Activated CD8-positive, alpha-beta memory T cell treated with anti-CD3 and anti-CD28 coated beads for 36 hours (primary cell): Measurements from ENCODE around the gene FAM53B. TPM values are rescaled to one million over a fixed set of nuclear protein-coding genes. Genes with fewer than 3 reads are reported as not detected.

Source experiments
- CTCF ChIA-PET: fragments of 350-600 bp; sonication (Branson Sonifier 250); formaldehyde crosslinking; loops from one replicate; lab custom pipeline; 2021; ENCODE audit warnings: antibody characterized with exemption; lab: Charles Lee
- POLR2A ChIA-PET: fragments of 350-600 bp; sonication (Branson Sonifier 250); formaldehyde crosslinking; loops from one replicate; lab custom pipeline; 2021; ENCODE audit warnings: antibody characterized with exemption; lab: Charles Lee
- total RNA-seq, 2 experiments: library from RNA; stranded (reverse); gene quantifications; one replicate each; pipeline ENCODE4 v1.2.3, GENCODE V29; 2021

The FAM53B gene
- total RNA-seq, 2 experiments from 2014 or later: 20.6 to 21.5 TPM

DNA sequence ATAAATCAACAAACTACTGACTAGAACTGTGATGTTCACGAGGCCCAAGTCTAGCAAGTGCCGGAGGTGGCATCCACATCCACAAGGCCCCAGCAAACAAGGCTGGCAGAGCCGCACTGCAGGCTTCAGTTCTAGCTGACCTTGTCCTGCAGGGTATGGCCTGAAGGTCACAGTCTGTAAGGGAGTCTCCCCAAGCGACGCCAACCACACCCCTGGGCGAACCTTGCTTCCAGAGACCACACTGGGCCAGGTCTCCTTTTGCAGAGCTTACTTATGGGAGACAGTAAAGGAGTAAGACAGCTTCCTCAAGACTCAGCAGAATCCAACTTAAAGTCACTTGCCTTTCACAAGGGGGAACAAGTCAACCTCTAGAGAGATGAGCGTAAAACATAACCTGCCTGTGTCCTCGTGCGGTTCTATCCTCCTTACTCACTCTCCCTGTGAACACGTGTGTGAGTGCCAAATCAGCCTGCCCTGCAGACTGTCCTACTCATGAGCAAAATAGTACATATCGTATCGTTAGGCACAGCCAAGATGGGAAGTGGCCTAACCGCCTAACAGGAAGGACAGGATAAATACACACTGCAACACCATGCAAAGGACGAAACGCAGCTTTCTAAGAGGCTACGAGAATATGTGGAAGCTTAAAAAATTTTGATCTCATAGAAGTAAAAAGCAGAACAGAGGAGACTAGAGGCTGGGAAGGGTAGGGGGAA, 22.7 kb downstream of the FAM53B start:
- ChIA-PET CTCF (interaction anchor here (0.7 to 11.0 kb wide), 7 partner anchors 13 to 73 kb away, joined by 3 to 146 read pairs (median 8); no protein-coding TSS in a partner anchor), POLR2A (no interaction called here)

DNA sequence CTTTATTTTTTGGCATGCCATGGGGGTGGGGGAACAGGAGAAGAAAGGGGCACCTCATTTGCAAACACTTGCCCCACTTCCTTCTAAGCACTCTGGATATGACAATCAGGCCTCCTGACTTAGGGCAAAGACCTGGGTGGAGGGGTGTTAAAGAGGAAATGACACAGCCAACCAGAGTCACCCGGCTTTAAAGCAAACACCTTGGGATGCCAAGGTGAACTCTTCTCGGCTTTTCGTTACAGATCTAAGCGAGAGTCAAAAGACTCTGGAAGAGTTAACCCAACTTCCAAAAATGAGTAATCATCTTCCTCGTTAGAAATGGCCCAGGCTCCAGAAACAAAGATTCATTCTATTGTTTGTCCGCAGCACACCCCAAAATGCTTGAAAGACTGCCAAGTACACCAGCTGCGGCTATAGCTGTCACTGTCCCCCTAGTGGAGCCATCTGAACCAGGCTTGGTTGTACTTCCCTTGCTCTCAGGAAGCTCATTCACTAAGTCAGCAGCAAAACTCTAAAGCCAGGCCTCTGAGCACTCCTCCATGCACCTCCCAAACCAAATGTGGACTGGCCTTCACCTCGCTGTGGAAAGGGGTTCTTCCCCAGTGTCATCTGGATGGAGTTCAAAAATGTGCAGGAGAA, 24.8 kb downstream of the FAM53B start:
- ChIA-PET CTCF (interaction anchor here (0.6 to 11.0 kb wide), 18 partner anchors 9 to 86 kb away, joined by 3 to 146 read pairs (median 5); no protein-coding TSS in a partner anchor), POLR2A (interaction anchor here (0.6 to 4.9 kb wide), 10 partner anchors 10 to 218 kb away, joined by 3 to 71 read pairs (median 22); no protein-coding TSS in a partner anchor)

- ChIA-PET POLR2A (interaction anchor here (0.5 to 4.9 kb wide), 14 partner anchors 11 to 243 kb away, joined by 3 to 71 read pairs (median 16); no protein-coding TSS in a partner anchor), CTCF (interaction anchor here (0.6 to 11.0 kb wide), 22 partner anchors 8 to 105 kb away, joined by 3 to 146 read pairs (median 4); no protein-coding TSS in a partner anchor)
Measured at GRCh38 chr10:124717911-124718741, 26.1 kb downstream of the FAM53B start.

GRCh38 chr10:124717041-124717757, 27.0 kb downstream of the FAM53B start:
- POLR2A ChIA-PET: interaction anchor here (0.9 to 4.9 kb wide), 10 partner anchors 12 to 68 kb away, joined by 3 to 71 read pairs (median 22); no protein-coding TSS in a partner anchor
- CTCF ChIA-PET: interaction anchor here (1.0 to 11.0 kb wide), 15 partner anchors 11 to 104 kb away, joined by 3 to 146 read pairs (median 6); no protein-coding TSS in a partner anchor

DNA sequence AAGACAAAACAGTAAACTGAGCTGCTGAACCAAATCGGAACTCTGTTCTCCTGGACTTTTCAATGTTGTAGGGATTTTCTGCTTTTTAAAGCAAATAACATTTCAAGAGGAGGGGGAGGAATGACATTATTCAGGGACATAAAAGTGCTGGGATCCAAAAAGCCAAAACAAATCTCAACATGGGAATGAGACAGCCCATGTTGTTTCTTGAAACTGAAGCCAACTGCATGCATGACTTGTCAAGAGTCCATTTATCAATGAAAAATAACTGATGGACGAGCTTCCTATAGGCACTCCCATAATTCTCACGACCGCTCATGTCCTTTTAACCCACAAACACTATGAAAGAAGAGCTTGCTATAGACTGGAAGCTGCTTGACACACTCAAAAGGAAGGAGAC, 27.8 kb downstream of the FAM53B start:
- POLR2A ChIA-PET: interaction anchor here (0.7 to 4.9 kb wide), 6 partner anchors 15 to 27 kb away, joined by 3 to 71 read pairs (median 6); no protein-coding TSS in a partner anchor
- CTCF ChIA-PET: interaction anchor here (0.6 to 11.0 kb wide), 8 partner anchors 12 to 810 kb away, joined by 3 to 146 read pairs (median 22); no protein-coding TSS in a partner anchor

- POLR2A ChIA-PET: interaction anchor here (0.8 to 4.9 kb wide), 3 partner anchors 19 to 26 kb away, joined by 4 to 71 read pairs (median 8); no protein-coding TSS in a partner anchor
- CTCF ChIA-PET: interaction anchor here (1.6 to 11.0 kb wide), 4 partner anchors 13 to 25 kb away, joined by 5 to 146 read pairs (median 42); no protein-coding TSS in a partner anchor
Measured at GRCh38 chr10:124715439-124715838, 28.7 kb downstream of the FAM53B start.

- ChIA-PET POLR2A (interaction anchor here (0.9 kb wide), 1 partner anchor 10 kb away, joined by 6 read pairs; no protein-coding TSS in a partner anchor), CTCF (interaction anchor here (1.3 to 11.0 kb wide), 3 partner anchors 11 to 21 kb away, joined by 3 to 146 read pairs (median 4); no protein-coding TSS in a partner anchor)
Measured at GRCh38 chr10:124713679-124714255, 30.4 kb downstream of the FAM53B start.

DNA sequence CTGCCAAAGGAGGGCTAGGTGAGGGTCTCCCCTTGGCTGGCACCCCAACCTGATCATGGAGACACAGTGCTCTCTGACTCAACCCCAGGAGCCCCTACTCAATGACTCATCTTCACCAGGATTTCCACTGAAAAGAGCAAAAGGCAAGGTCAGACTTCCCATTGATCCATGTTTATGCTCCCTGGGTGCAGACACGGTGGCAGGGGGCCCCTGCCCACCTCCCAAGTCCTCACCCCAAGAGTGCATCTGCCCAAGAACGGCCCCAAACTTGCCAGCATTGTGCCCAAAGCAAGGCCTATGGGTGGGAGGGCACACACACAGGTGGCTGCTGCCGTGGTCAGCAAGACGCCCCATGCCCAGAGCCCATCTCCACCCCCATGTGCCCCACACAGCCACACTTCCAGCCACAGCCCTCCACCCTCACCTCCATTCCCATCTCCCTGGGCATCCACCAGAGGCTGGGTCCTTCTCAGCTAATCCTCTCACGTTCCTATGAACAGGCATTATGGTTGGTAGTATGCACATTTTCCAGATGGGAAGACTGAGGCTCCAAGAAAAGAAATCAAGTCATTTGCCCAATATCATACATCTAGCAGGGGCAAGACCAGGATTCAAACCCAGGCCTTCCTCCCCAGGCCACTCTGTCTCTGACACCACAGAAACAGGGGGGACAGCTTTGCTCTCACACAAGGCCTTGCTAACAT, 31.3 kb downstream of the FAM53B start:
- CTCF ChIA-PET: interaction anchor here (1.3 to 11.0 kb wide), 3 partner anchors 10 to 22 kb away, joined by 3 to 146 read pairs (median 4); no protein-coding TSS in a partner anchor
- POLR2A ChIA-PET: interaction anchor here (0.9 kb wide), 1 partner anchor 11 kb away, joined by 6 read pairs; no protein-coding TSS in a partner anchor

DNA sequence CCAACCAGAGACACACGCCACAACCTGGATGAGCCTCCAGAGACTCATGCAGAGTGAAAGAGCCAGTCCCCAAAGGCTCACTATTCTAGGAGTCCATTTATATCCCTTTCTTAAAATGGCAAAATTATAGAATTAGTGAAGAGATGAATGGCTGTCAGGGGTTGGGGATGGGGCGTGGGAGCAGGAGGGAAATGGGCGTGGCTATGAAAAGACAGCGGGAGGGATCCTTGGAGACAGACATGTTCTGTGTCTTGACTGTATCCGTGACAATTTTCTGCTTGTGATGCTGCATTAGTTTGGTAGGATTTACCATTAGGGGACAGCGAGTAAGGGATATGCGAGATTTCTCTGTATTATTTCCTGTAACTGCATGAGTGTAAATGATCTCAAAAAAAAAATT, 33.0 kb downstream of the FAM53B start:
- ChIA-PET POLR2A (no interaction called here), CTCF (interaction anchor here (11.0 kb wide), 1 partner anchor 8 kb away, joined by 146 read pairs; no protein-coding TSS in a partner anchor)

DNA sequence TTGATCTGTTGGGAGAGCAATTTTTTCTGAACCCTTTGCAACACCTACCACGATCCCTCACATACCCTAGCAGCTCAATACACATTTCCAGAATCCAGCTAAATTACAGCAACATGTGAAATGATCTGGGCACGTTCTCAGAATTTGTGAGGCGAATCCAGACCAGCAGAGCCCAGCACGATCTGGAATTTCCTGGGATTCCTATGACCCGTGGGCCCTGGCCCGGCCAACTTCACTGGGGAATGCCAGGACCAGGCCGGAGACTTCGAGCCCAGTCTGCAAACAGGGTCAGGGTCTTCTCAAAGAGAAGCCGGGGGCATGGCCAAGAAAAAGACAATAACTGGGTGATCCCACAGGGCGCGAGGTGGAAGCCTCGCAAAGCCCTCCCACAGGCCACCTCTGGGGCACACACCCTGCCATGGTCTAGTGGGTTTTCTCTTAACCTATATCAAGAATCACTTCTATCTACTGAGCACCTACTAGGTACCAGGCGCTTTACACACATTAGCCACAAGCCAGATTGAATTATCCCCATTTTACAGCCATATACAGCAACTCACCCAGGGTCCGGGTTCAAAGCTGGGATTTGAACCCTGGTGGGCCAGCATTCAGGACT, 33.8 kb downstream of the FAM53B start:
- POLR2A ChIA-PET: no interaction called here

DNA sequence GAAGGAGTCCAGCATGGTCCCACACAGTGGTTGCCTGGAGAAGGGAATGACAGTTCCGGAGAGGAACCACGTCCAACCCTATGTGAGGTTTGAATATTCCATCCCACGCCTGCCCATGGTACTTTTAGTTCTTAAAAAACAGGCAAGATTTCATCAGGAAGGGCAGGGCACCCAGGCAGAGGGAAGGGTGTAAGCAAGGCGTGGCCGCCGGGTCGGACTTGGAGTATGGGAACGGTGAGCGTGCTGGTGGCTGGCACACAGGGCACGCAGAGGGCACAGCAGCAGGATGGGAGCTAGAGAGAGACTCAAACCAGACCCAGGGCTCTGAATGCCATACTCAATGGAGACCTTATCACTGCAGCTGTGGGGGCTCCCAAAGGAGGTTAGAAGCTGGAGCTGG, 34.3 kb downstream of the FAM53B start:
- CTCF ChIA-PET: interaction anchor here (14.5 kb wide), 1 partner anchor 7 kb away, joined by 146 read pairs; no protein-coding TSS in a partner anchor
- POLR2A ChIA-PET: no interaction called here

More for the DNA sequence above, 33.8 kb downstream of the FAM53B start:
- CTCF ChIA-PET: no interaction called here

DNA sequence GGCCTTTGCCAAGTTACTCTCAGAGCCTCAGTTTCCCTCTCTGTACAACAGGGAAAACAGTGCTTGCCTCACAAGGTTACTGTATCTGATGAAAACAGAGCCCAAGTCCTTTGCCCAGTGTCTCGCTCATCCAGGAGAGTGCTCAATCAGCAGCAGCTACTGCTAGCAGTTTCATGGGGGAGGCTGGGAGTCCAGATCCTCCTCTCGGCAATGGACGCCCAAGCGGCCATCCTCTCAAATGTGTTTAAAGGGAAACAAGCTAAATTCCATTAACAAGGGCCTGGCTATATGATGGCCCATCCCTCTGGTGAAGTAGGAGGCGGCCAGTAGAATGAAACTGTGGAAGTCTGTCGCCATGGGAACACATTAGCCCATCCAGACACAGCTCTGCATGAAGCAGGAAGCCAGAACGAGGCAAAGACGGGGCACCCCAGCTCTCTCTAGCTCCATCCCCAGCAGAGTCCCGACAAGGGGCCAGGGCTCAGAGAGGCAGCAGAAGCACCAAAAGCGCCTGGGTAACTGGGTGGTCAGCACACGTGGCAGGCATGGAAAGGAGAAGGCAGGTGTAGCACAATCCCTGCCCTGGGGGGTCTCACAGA, 35.2 kb downstream of the FAM53B start:
- ChIA-PET CTCF (interaction anchor here (1.2 to 14.5 kb wide), 3 partner anchors 8 to 21 kb away, joined by 4 to 146 read pairs (median 5); no protein-coding TSS in a partner anchor), POLR2A (interaction anchor here (1.0 to 3.5 kb wide), 2 partner anchors 12 to 20 kb away, joined by 3 to 13 read pairs; no protein-coding TSS in a partner anchor)

DNA sequence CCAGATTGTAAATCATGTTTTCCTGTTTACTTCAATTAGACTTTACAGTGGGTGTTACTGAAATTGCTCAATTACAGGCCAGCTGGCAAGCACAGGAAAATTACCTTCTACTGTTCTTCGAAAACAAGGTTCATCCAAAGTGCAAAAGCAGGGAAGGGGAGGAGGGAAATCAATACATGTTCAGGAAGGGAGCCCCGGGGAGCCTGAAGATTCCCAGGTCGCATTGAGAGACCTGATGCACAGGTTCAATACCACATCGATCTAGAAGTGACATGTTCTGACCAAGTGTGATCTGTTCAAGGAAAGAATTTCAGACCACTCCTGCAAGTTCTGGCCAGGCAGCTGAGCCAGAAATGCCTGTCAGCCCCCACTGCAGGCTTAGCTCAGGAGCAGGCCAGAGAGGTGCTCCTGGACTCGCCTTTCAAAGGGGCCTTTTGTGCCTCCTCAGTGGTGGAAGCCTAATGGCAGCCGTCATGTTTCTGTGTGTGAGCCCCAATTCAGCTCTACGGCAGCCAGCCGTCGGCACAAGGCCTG, 35.9 kb downstream of the FAM53B start:
- ChIA-PET POLR2A (interaction anchor here (1.0 to 3.5 kb wide), 2 partner anchors 11 to 20 kb away, joined by 3 to 13 read pairs; no protein-coding TSS in a partner anchor), CTCF (interaction anchor here (1.2 to 14.5 kb wide), 3 partner anchors 8 to 20 kb away, joined by 4 to 146 read pairs (median 5); no protein-coding TSS in a partner anchor)

GRCh38 chr10:124707551-124707950, 36.6 kb downstream of the FAM53B start:
- ChIA-PET POLR2A (interaction anchor here (1.2 to 3.5 kb wide), 2 partner anchors 10 to 19 kb away, joined by 3 to 13 read pairs; no protein-coding TSS in a partner anchor), CTCF (interaction anchor here (0.9 to 14.5 kb wide), 2 partner anchors 9 to 17 kb away, joined by 4 to 146 read pairs; no protein-coding TSS in a partner anchor)

DNA sequence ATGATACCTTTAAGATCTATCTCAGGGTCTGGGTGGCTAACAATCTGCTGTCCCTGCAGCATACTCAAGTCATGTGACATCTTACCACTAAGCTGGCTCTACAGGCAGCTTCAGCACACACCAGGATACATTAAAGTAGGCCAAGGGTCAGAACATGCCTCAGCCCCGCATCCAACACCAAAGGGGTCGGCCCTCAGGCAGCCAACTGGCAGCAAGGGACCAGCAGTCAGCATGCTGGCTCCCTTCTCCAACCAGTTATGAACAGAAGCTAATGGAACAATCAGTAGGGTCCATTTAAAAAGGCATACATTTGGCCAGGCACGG, 37.1 kb downstream of the FAM53B start:
- ChIA-PET POLR2A (interaction anchor here (1.2 to 3.5 kb wide), 2 partner anchors 10 to 18 kb away, joined by 3 to 13 read pairs; no protein-coding TSS in a partner anchor), CTCF (interaction anchor here (0.9 to 14.5 kb wide), 2 partner anchors 10 to 17 kb away, joined by 4 to 146 read pairs; no protein-coding TSS in a partner anchor)
